ENCODE measurements around the gene SREBF1.

The SREBF1 gene

GRCh38 chr17:17836818-17837379, at the start of gene SREBF1:
Gene SREBF1, minus strand, starts transcription at chr17:17836986. Its CDS starts 169 bp downstream, at chr17:17836817.
- peak within 1 kb of the TSS; percentile 76 for H3K4me3 ChIP-seq (ENCODE audit: severe bottlenecking)
- no peaks in the 10 kb centered on the region for H3K27me3 ChIP-seq (ENCODE audit: insufficient read depth, poor library complexity, severe bottlenecking)
- ATAC-seq (ENCODE audit: low read depth) (peak; percentile 11), DNase-seq (ENCODE audit: low spot score) (no peak)
- H3K4me1 ChIP-seq (ENCODE audit: insufficient read depth, poor library complexity, severe bottlenecking): peaks cover 60% of the 10 kb centered on the region
- peaks cover 38% of the 10 kb centered on the region for H3K36me3 ChIP-seq (ENCODE audit: low read depth)
- H3K27ac ChIP-seq (ENCODE audit: poor library complexity, severe bottlenecking): peak within 1 kb of the TSS; percentile 98
- TF ChIP-seq CTCF (IDR thresholded peaks at IDR 0.05; ENCODE audit: poor library complexity, severe bottlenecking): no peak
- H3K9me3 ChIP-seq (ENCODE audit: severe bottlenecking): no peaks in the 10 kb centered on the region

- ATAC-seq (ENCODE audit: low read depth): no peak
- no peak for TF ChIP-seq CTCF (IDR thresholded peaks at IDR 0.05; ENCODE audit: poor library complexity, severe bottlenecking)
- peaks cover 16% of the 10 kb centered on the region for H3K36me3 ChIP-seq (ENCODE audit: low read depth)
- H3K9me3 ChIP-seq (ENCODE audit: severe bottlenecking): no peaks in the 10 kb centered on the region
- H3K4me1 ChIP-seq (ENCODE audit: insufficient read depth, poor library complexity, severe bottlenecking): no peaks in the 10 kb centered on the region
- H3K27me3 ChIP-seq (ENCODE audit: insufficient read depth, poor library complexity, severe bottlenecking): no peaks in the 10 kb centered on the region
- H3K4me3 ChIP-seq (ENCODE audit: severe bottlenecking): no peak overlapping the region
- no peak for DNase-seq (ENCODE audit: low spot score)
- H3K27ac ChIP-seq (ENCODE audit: poor library complexity, severe bottlenecking): no peak overlapping the region
Observed at GRCh38 chr17:17886226-17886625, 49.4 kb upstream of the SREBF1 start.

- no peaks in the 10 kb centered on the region for H3K9me3 ChIP-seq (ENCODE audit: severe bottlenecking)
- H3K27me3 ChIP-seq (ENCODE audit: insufficient read depth, poor library complexity, severe bottlenecking): no peaks in the 10 kb centered on the region
- H3K27ac ChIP-seq (ENCODE audit: poor library complexity, severe bottlenecking): no peak overlapping the region
- peaks cover 14% of the 10 kb centered on the region; the same call in 1 of the 2 replicates for H3K36me3 ChIP-seq (ENCODE audit: low read depth)
- no peak overlapping the region for H3K4me3 ChIP-seq (ENCODE audit: severe bottlenecking)
- ATAC-seq (ENCODE audit: low read depth) (no peak), DNase-seq (ENCODE audit: low spot score) (no peak)
- TF ChIP-seq CTCF (IDR thresholded peaks at IDR 0.05; ENCODE audit: poor library complexity, severe bottlenecking): no peak
- H3K4me1 ChIP-seq (ENCODE audit: insufficient read depth, poor library complexity, severe bottlenecking): no peaks in the 10 kb centered on the region
Observed at GRCh38 chr17:17884391-17885357, 47.9 kb upstream of the SREBF1 start.

- no peak overlapping the region for H3K27ac ChIP-seq (ENCODE audit: poor library complexity, severe bottlenecking)
- H3K9me3 ChIP-seq (ENCODE audit: severe bottlenecking): no peaks in the 10 kb centered on the region
- peaks cover 23% of the 10 kb centered on the region; the same call in 1 of the 2 replicates for H3K36me3 ChIP-seq (ENCODE audit: low read depth)
- no peaks in the 10 kb centered on the region for H3K4me1 ChIP-seq (ENCODE audit: insufficient read depth, poor library complexity, severe bottlenecking)
- TF ChIP-seq CTCF (IDR thresholded peaks at IDR 0.05; ENCODE audit: poor library complexity, severe bottlenecking): no peak
- no peaks in the 10 kb centered on the region for H3K27me3 ChIP-seq (ENCODE audit: insufficient read depth, poor library complexity, severe bottlenecking)
- ATAC-seq (ENCODE audit: low read depth) (no peak), DNase-seq (ENCODE audit: low spot score) (no peak)
- H3K4me3 ChIP-seq (ENCODE audit: severe bottlenecking): no peak overlapping the region
Observed at GRCh38 chr17:17883801-17884200, 47.0 kb upstream of the SREBF1 start.

Measured in RWPE2 (cell line).